Activated naive CD8-positive, alpha-beta T cell (primary cell): ENCODE results near the gene WDR70.

Experiments
- H3K27ac Mint-ChIP-seq: one replicate; pipeline ENCODE4 v1.8.0; 2021; ENCODE audit warnings: mixed read lengths
- H3K27me3 Mint-ChIP-seq: one replicate; pipeline ENCODE4 v1.8.0; 2021; ENCODE audit warnings: mixed read lengths
- H3K36me3 Mint-ChIP-seq: one replicate; pipeline ENCODE4 v1.8.0; 2021; ENCODE audit warnings: mixed read lengths
- H3K4me1 Mint-ChIP-seq: one replicate; pipeline ENCODE4 v1.8.0; 2021; ENCODE audit warnings: low read depth, mixed read lengths
- H3K4me3 Mint-ChIP-seq: one replicate; pipeline ENCODE4 v1.8.0; 2021; ENCODE audit warnings: mild to moderate bottlenecking, mixed read lengths
- H3K9me3 Mint-ChIP-seq: one replicate; pipeline ENCODE4 v1.8.0; 2021; ENCODE audit warnings: low read depth, mixed read lengths

WDR70 gene

DNA sequence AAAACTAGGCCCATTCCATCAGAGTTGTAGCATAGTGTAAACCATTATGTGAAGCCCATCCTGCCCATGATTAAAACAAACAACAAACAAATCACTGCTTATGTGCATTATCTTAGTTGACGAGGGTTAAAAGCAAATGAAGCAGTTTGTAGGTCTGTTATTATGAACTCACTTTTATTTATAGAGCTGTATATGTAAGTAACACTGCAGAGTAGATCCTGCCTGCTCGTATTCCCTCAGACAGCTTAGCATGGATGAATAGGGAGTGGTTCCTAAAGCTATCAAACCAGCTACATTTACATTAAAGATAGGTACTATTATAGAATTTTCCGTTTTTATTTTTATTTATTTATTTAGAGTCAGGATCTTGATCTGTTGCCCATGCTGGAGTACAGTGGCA, 348.1 kb downstream of the WDR70 start:
- Mint-ChIP-seq H3K36me3 (peaks cover 35% of the 10 kb centered on the region), H3K27me3 (no peaks in the 10 kb centered on the region), H3K9me3 (no peaks in the 10 kb centered on the region), H3K4me3 (no peak overlapping the region), H3K27ac (no peak overlapping the region), H3K4me1 (peaks cover 11% of the 10 kb centered on the region)

- no peaks in the 10 kb centered on the region for H3K4me1 Mint-ChIP-seq
- no peaks in the 10 kb centered on the region for H3K27me3 Mint-ChIP-seq
- H3K27ac Mint-ChIP-seq = no peak overlapping the region
- H3K9me3 Mint-ChIP-seq = no peaks in the 10 kb centered on the region
- peaks cover 38% of the 10 kb centered on the region for H3K36me3 Mint-ChIP-seq
- no peak overlapping the region for H3K4me3 Mint-ChIP-seq
These were observed 351.9 kb downstream of the WDR70 start for GRCh38 chr5:37730896-37731455.

- Mint-ChIP-seq H3K4me1 (peaks cover 9% of the 10 kb centered on the region), H3K9me3 (no peaks in the 10 kb centered on the region), H3K27ac (no peak overlapping the region), H3K4me3 (no peak overlapping the region), H3K27me3 (no peaks in the 10 kb centered on the region), H3K36me3 (peaks cover 42% of the 10 kb centered on the region)
These were observed 355.0 kb downstream of the WDR70 start for GRCh38 chr5:37734114-37734513.

DNA sequence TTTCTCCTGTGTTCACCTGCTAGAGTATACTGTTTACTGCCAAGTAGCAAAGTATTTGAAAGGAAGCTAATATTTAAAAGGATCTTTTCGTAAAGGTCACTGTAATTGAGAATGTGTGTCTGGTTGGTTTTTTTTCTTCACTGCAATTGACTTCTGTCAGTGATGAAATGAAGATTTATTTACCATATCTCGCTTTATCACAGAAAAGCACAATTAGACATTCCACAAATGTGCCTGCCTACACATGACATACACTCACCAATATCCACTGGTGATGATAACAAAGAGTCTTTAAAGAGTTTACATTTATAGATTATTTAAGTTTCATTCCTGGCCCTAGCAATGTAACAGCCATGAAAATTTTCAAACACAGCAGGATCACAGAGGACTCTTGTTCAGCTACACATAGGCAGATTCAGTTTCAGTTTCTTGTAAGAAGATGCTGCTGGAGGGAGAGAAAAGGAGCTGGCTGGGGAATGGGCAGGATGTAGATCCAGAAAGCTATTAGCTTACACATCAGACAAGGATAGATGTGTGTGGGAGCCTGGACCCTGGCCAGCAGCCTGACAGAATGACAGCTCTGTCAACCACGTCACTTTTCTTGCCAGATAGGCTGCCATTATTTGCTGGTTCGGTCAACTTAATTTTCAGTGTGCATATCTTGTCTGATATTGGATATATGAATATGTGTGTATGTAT, 356.7 kb downstream of the WDR70 start:
- H3K36me3 Mint-ChIP-seq = peaks cover 44% of the 10 kb centered on the region
- H3K9me3 Mint-ChIP-seq = no peaks in the 10 kb centered on the region
- H3K4me1 Mint-ChIP-seq = peaks cover 9% of the 10 kb centered on the region
- no peak overlapping the region for H3K4me3 Mint-ChIP-seq
- no peaks in the 10 kb centered on the region for H3K27me3 Mint-ChIP-seq
- no peak overlapping the region for H3K27ac Mint-ChIP-seq

GRCh38 chr5:37736397-37736796, 357.3 kb downstream of the WDR70 start:
- no peaks in the 10 kb centered on the region for H3K9me3 Mint-ChIP-seq
- no peak overlapping the region for H3K27ac Mint-ChIP-seq
- no peaks in the 10 kb centered on the region for H3K27me3 Mint-ChIP-seq
- peaks cover 43% of the 10 kb centered on the region for H3K36me3 Mint-ChIP-seq
- H3K4me3 Mint-ChIP-seq = no peak overlapping the region
- peaks cover 9% of the 10 kb centered on the region for H3K4me1 Mint-ChIP-seq

DNA sequence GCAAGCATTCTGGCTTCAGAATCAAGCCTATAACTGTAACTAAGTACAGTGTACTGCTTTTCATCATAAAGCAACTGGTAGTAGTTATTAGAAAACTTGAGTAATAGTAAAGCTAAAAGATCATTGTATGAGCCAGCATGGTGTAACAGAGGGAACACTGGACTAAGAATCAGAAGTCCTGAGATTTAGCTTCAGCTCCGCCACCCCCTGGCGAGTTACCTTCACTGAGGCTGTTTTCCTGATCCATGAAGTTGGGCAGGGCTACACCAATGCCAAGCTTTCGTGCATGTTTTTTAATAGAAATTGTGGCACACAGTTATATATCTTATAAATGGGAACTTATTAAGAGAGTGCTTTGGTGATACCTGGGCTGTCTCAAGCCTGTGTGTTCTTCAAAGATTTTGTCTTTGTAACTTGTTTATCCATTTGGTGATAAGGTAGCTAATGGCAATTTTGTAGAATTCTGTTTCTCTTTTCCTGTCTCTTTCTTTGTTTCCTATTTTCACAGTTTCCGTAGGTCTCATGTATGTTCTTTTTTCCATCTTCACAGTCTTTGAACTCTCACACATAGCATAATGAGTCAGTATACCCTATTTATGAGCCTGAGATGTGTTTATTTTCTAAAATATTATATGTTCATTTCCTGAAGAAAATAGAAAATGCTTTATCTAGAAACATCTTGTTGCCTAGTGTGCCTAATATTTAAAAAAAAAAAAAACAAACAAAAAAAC, 358.4 kb downstream of the WDR70 start:
- Mint-ChIP-seq H3K36me3 (peaks cover 51% of the 10 kb centered on the region), H3K4me3 (no peak overlapping the region), H3K27me3 (no peaks in the 10 kb centered on the region), H3K9me3 (no peaks in the 10 kb centered on the region), H3K4me1 (peaks cover 9% of the 10 kb centered on the region), H3K27ac (no peak overlapping the region)

DNA sequence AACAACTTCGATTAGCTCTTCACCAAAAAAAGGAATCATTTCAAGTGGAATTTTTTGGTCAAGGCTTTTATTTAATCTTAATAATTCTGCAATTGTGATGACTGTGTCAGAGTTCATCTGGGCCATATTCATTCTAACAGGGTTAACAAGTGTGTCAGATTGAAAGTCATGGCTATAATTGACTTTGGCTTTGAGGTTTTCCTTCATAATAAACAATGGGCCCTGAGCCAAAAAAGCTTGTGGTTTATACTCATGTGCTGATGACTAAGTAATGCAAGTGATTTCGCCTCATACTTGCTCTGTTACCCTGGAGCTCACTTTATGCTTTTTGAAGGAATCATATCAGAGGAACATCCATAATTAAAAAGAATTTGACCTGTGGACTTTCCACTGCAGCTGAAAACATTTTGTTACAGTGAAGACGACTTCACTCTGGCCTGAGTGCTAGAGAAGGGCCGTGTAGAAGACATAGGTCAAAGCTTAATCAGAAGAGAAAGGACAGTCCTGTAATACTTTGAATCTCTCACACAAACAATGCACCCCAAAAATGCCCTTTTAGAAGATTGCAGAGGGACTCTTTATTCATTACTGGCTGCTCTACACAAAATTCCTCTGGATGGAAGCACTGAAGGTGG, 359.1 kb downstream of the WDR70 start:
- H3K36me3 Mint-ChIP-seq = peaks cover 51% of the 10 kb centered on the region

GRCh38 chr5:37738865-37739488, 359.9 kb downstream of the WDR70 start:
- no peaks in the 10 kb centered on the region for H3K9me3 Mint-ChIP-seq
- H3K36me3 Mint-ChIP-seq = peaks cover 54% of the 10 kb centered on the region
- H3K4me1 Mint-ChIP-seq = peaks cover 9% of the 10 kb centered on the region
- H3K27ac Mint-ChIP-seq = no peak overlapping the region
- H3K27me3 Mint-ChIP-seq = no peaks in the 10 kb centered on the region
- H3K4me3 Mint-ChIP-seq = no peak overlapping the region

More for the DNA sequence above, 359.1 kb downstream of the WDR70 start:
- Mint-ChIP-seq H3K4me1 (peaks cover 9% of the 10 kb centered on the region), H3K27ac (no peak overlapping the region), H3K4me3 (no peak overlapping the region), H3K9me3 (no peaks in the 10 kb centered on the region), H3K27me3 (no peaks in the 10 kb centered on the region)

DNA sequence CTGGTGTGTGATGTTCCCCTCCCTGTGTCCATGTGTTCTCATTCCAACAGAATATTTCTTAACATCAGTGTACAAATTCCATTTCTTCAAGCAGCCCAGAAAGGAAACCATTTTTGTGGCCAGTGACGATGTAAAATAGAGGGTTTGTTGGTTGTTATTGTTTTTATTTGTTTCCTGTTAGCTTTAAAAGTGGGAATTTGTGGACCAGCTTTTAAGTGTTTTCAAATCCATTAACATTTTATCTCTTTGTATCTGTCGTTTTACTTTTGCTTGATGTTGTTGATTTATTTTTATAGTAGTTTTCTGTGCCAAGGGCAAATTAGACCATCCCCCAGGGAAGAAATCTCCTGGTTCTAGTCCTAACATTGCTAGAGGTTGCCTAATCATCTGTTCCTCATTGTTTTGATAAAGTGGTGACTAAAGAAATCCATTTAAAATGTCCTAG, 360.7 kb downstream of the WDR70 start:
- Mint-ChIP-seq H3K9me3 (no peaks in the 10 kb centered on the region), H3K27ac (no peak overlapping the region), H3K4me3 (no peak overlapping the region), H3K36me3 (peaks cover 55% of the 10 kb centered on the region), H3K27me3 (no peaks in the 10 kb centered on the region), H3K4me1 (peaks cover 9% of the 10 kb centered on the region)

- Mint-ChIP-seq H3K4me3 (no peak overlapping the region), H3K36me3 (peaks cover 54% of the 10 kb centered on the region)
These were observed 361.4 kb downstream of the WDR70 start for GRCh38 chr5:37740331-37741066.

DNA sequence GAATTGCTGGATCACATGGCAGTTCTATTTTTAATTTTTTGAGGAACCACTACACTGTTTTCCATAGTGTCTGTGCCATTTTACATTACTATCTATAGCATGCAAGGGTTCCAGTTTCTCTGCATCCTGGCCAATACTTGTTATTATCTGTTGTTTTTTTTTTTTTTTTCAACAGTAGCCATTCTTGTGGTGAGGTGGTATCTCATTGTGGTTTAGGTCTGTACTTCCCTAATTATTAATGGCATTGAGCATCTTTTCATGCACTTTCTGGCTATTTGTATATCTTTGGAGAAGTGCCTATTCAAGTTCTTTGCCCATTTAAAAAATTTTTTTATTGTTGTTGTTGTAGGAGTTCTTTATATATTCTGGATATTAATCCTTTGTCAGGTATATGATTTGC, 363.0 kb downstream of the WDR70 start:
- H3K4me1 Mint-ChIP-seq = peaks cover 9% of the 10 kb centered on the region
- H3K27me3 Mint-ChIP-seq = no peaks in the 10 kb centered on the region
- peaks cover 56% of the 10 kb centered on the region for H3K36me3 Mint-ChIP-seq
- H3K27ac Mint-ChIP-seq = no peak overlapping the region
- no peak overlapping the region for H3K4me3 Mint-ChIP-seq
- peaks cover 9% of the 10 kb centered on the region for H3K9me3 Mint-ChIP-seq

More at GRCh38 chr5:37740331-37741066, 361.4 kb downstream of the WDR70 start:
- Mint-ChIP-seq H3K4me1 (peaks cover 9% of the 10 kb centered on the region), H3K27me3 (no peaks in the 10 kb centered on the region), H3K9me3 (no peaks in the 10 kb centered on the region), H3K27ac (no peak overlapping the region)

DNA sequence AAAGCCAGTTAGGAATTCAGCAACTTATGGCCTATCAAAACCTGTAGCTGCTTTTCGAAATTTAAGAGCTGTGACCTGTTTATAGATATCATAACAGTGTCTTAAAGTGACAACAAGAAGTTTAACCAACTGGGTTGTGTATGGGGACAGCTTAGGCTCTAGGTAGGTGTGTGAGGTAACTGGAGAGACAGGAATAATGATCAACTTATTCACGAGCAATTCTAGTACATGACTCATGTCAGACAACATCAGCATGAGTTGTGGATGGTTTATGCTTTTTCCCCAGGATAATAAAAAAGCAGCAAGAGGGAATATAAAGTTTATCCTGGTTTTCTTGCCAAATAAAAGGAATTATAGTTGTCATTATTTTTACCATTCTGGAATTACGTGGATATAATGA, 372.1 kb downstream of the WDR70 start:
- Mint-ChIP-seq H3K4me3 (no peak overlapping the region), H3K36me3 (peaks cover 55% of the 10 kb centered on the region), H3K9me3 (peaks cover 12% of the 10 kb centered on the region), H3K27ac (no peak overlapping the region), H3K4me1 (no peaks in the 10 kb centered on the region), H3K27me3 (no peaks in the 10 kb centered on the region)

- Mint-ChIP-seq H3K36me3 (peaks cover 42% of the 10 kb centered on the region), H3K27ac (no peak overlapping the region), H3K4me3 (no peak overlapping the region), H3K9me3 (peaks cover 11% of the 10 kb centered on the region), H3K27me3 (no peaks in the 10 kb centered on the region), H3K4me1 (no peaks in the 10 kb centered on the region)
These were observed 375.9 kb downstream of the WDR70 start for GRCh38 chr5:37754976-37755375.

DNA sequence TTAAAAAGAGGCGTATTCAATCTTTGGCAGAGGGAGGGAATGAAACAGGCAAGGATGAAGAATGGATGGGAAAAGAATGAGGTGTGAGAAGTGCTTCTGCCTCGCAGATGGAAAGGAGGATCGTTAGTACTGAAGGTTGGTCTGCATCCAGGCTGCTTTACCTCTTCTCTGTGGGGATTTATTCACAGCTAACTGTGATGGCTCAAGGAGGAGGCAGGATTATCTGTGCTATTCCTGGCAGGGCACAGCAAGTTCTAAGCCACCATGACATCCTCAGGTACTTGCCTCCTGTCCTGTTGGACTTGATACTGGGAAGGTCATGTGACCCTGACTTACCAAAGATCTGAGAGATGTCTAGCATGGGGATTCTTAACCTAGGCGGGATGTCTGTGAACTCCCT, 376.5 kb downstream of the WDR70 start:
- Mint-ChIP-seq H3K9me3 (peaks cover 11% of the 10 kb centered on the region), H3K4me3 (no peak overlapping the region), H3K27me3 (no peaks in the 10 kb centered on the region), H3K4me1 (no peaks in the 10 kb centered on the region), H3K36me3 (peaks cover 40% of the 10 kb centered on the region), H3K27ac (no peak overlapping the region)
